Suprapubic skin (tissue), 4 donors: ENCODE measurements around the gene ARHGEF1.

ENCODE experiments used
- POLR2A ChIP-seq, 2 donors: fragments of 450-650 bp; IDR thresholded peaks; one replicate each; pipeline ENCODE4 v1.6.1; 2017; ENCODE audit warnings: antibody characterized with exemption in 2 of 2, mild to moderate bottlenecking in 2 of 2, moderate library complexity in 2 of 2
- POLR2AphosphoS5 ChIP-seq, 3 donors: sonication (generic); formaldehyde crosslinking; IDR thresholded peaks; one replicate each; pipeline ENCODE4 v1.6.1; 2017; ENCODE audit warnings: antibody characterized with exemption in 3 of 3
- TF ChIP-seq, protein P1 (sequence below), 2 donors: fragments of 200-600 bp in 1 of 2; fragments of 450-650 bp in 1 of 2; sonication (generic) in 1 of 2; IDR thresholded peaks; one replicate each; pipeline ENCODE4 v1.5.1; 2016 to 2019; ENCODE audit warnings: antibody characterized with exemption in 2 of 2, mild to moderate bottlenecking in 1 of 2, moderate library complexity in 1 of 2

DNA sequence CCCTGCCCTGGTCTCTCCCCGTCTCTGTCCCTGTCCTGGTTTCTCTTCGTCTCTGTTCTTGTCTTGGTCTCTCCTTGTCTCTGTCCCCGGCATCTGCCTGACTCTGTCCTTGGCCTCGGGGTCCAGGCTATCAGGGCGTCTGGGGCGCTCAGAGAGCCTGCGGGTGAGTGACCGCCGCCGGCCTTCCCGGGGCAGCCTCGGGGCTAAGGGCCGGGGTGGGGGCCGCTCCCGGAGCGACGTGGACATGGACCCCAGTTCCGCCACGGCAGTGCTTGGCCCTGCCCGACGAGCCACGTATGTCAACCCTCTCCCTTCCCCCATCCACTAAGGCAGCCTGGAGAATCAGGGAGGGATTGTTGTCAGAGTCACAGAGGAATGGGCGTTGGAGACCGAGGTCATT lies 14.8 kb downstream of the ARHGEF1 start:
- no peak for TF ChIP-seq POLR2A (IDR thresholded peaks at IDR 0.05)
- TF ChIP-seq POLR2AphosphoS5 (IDR thresholded peaks at IDR 0.05) = no peak
- TF ChIP-seq, protein P1, sequence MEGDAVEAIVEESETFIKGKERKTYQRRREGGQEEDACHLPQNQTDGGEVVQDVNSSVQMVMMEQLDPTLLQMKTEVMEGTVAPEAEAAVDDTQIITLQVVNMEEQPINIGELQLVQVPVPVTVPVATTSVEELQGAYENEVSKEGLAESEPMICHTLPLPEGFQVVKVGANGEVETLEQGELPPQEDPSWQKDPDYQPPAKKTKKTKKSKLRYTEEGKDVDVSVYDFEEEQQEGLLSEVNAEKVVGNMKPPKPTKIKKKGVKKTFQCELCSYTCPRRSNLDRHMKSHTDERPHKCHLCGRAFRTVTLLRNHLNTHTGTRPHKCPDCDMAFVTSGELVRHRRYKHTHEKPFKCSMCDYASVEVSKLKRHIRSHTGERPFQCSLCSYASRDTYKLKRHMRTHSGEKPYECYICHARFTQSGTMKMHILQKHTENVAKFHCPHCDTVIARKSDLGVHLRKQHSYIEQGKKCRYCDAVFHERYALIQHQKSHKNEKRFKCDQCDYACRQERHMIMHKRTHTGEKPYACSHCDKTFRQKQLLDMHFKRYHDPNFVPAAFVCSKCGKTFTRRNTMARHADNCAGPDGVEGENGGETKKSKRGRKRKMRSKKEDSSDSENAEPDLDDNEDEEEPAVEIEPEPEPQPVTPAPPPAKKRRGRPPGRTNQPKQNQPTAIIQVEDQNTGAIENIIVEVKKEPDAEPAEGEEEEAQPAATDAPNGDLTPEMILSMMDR (IDR thresholded peaks at IDR 0.05) = no peak
